Astrocyte (in vitro differentiated cells and primary cell): ENCODE results near the gene NFIA. TPM values are rescaled to one million over a fixed set of nuclear protein-coding genes. Genes with fewer than 3 reads are reported as not detected.

ENCODE experiments used
- DNase-seq: peaks from one replicate; pipeline ENCODE4 v3.0.0-alpha.2; 2010; ENCODE audit warnings: low read depth
- FAIRE-seq: peaks from 2 replicates; lab custom pipeline; 2011; peaks lifted over from hg19 to GRCh38; lab: Jason Lieb, UNC
- H2AFZ ChIP-seq: 2 replicates; pipeline ENCODE4 v1.6.0; 2012; ENCODE audit warnings: low read depth, low read length, inconsistent platforms
- H3K27ac ChIP-seq: 2 replicates; pipeline ENCODE4 v1.5.1; 2011; ENCODE audit warnings: low read depth, low read length, inconsistent platforms
- H3K27me3 ChIP-seq: 2 replicates; pipeline ENCODE4 v1.6.0; 2011; ENCODE audit warnings: low read length, inconsistent platforms; ENCODE audit not compliant: insufficient read depth
- H3K36me3 ChIP-seq: 2 replicates; pipeline ENCODE4 v1.5.1; 2011; ENCODE audit warnings: low read length, inconsistent platforms; ENCODE audit not compliant: insufficient read depth
- H3K4me1 ChIP-seq: 2 replicates; pipeline ENCODE4 v1.5.1; 2011; ENCODE audit warnings: low read length, inconsistent platforms; ENCODE audit not compliant: insufficient read depth
- H3K4me2 ChIP-seq: 2 replicates; pipeline ENCODE4 v1.6.0; 2012; ENCODE audit warnings: low read length, inconsistent platforms
- H3K4me3 ChIP-seq: 2 replicates; pipeline ENCODE4 v1.5.1; 2011; ENCODE audit warnings: low read depth, mild to moderate bottlenecking, low read length, inconsistent platforms; ENCODE audit not compliant: insufficient read depth
- H3K79me2 ChIP-seq: 2 replicates; pipeline ENCODE4 v1.6.0; 2012; ENCODE audit warnings: mild to moderate bottlenecking, low read length, inconsistent platforms; ENCODE audit not compliant: insufficient read depth
- H3K9ac ChIP-seq: 2 replicates; pipeline ENCODE4 v1.6.0; 2012; ENCODE audit warnings: mild to moderate bottlenecking, low read length, inconsistent platforms
- H3K9me3 ChIP-seq: 2 replicates; pipeline ENCODE4 v1.5.1; 2012; ENCODE audit warnings: low read depth, mild to moderate bottlenecking, low read length, inconsistent platforms; ENCODE audit not compliant: insufficient read depth
- H4K20me1 ChIP-seq: 2 replicates; pipeline ENCODE4 v1.6.0; 2012; ENCODE audit warnings: low read length, inconsistent platforms; ENCODE audit not compliant: insufficient read depth
- H3K27ac Mint-ChIP-seq: one replicate; pipeline ENCODE4 v1.8.0; 2021; ENCODE audit warnings: mild to moderate bottlenecking, mixed read lengths; ENCODE audit not compliant: unreplicated experiment
- H3K27me3 Mint-ChIP-seq: one replicate; pipeline ENCODE4 v1.8.0; 2021; ENCODE audit warnings: low read depth, mixed read lengths; ENCODE audit not compliant: unreplicated experiment
- H3K36me3 Mint-ChIP-seq: one replicate; pipeline ENCODE4 v1.8.0; 2021; ENCODE audit warnings: low read depth, mixed read lengths; ENCODE audit not compliant: unreplicated experiment
- H3K4me1 Mint-ChIP-seq: one replicate; pipeline ENCODE4 v1.8.0; 2021; ENCODE audit warnings: low read depth, mixed read lengths; ENCODE audit not compliant: unreplicated experiment
- H3K4me3 Mint-ChIP-seq: one replicate; pipeline ENCODE4 v1.8.0; 2021; ENCODE audit warnings: mild to moderate bottlenecking, moderate library complexity, mixed read lengths; ENCODE audit not compliant: unreplicated experiment
- H3K9me3 Mint-ChIP-seq: one replicate; pipeline ENCODE4 v1.8.0; 2021; ENCODE audit warnings: mild to moderate bottlenecking, mixed read lengths; ENCODE audit not compliant: unreplicated experiment
- CTCF ChIP-seq: IDR thresholded peaks from 2 replicates; pipeline ENCODE4 v1.5.1; 2011; ENCODE audit warnings: low read depth, mild to moderate bottlenecking, inconsistent platforms, low read length, moderate library complexity; ENCODE audit not compliant: insufficient read depth
- EZH2 ChIP-seq: IDR thresholded peaks from 2 replicates; pipeline ENCODE4 v1.6.1; 2012; ENCODE audit warnings: mild to moderate bottlenecking, low read length, inconsistent platforms; ENCODE audit not compliant: insufficient read depth
- total RNA-seq: library from RNA; stranded (reverse); gene quantifications from 2 replicates; pipeline ENCODE4 v1.2.1, GENCODE V29; 2021

Gene NFIA
- total RNA-seq, 1 donor from 2014 or later = 4.6 TPM

- Histone ChIP-seq H3K36me3 (no peaks in the 10 kb centered on the region), H3K4me3 (no peak overlapping the region), H3K4me1 (no peaks in the 10 kb centered on the region), H3K27me3 (no peaks in the 10 kb centered on the region), H3K9ac (no peak overlapping the region), H3K4me2 (no peak overlapping the region), H3K79me2 (no peaks in the 10 kb centered on the region), H2AFZ (no peak overlapping the region), H4K20me1 (no peaks in the 10 kb centered on the region), H3K27ac (no peak overlapping the region), H3K9me3 (no peaks in the 10 kb centered on the region)
- H3K36me3 Mint-ChIP-seq = peaks cover 1% of the 10 kb centered on the region
- TF ChIP-seq EZH2 (no peak), CTCF (no peak)
- no peak overlapping the region for H3K4me3 Mint-ChIP-seq
- DNase-seq = no peak
- H3K27me3 Mint-ChIP-seq = peaks cover 9% of the 10 kb centered on the region
- H3K9me3 Mint-ChIP-seq = no peaks in the 10 kb centered on the region
- no peak overlapping the region for H3K27ac Mint-ChIP-seq
- peaks cover 14% of the 10 kb centered on the region for H3K4me1 Mint-ChIP-seq
- FAIRE-seq = no peak
Measured at GRCh38 chr1:61372944-61373343, 290.6 kb downstream of the NFIA start.

GRCh38 chr1:61374156-61374555 lies 291.8 kb downstream of the NFIA start:
- Histone ChIP-seq H3K4me3 (no peak overlapping the region), H3K9ac (no peak overlapping the region), H4K20me1 (no peaks in the 10 kb centered on the region), H3K4me2 (no peak overlapping the region), H3K27ac (no peak overlapping the region), H3K79me2 (no peaks in the 10 kb centered on the region), H3K36me3 (no peaks in the 10 kb centered on the region), H2AFZ (no peak overlapping the region), H3K27me3 (no peaks in the 10 kb centered on the region), H3K4me1 (no peaks in the 10 kb centered on the region), H3K9me3 (no peaks in the 10 kb centered on the region)
- no peak overlapping the region for H3K27ac Mint-ChIP-seq
- peaks cover 14% of the 10 kb centered on the region for H3K4me1 Mint-ChIP-seq
- no peak overlapping the region for H3K4me3 Mint-ChIP-seq
- FAIRE-seq (no peak), DNase-seq (no peak)
- no peaks in the 10 kb centered on the region for H3K9me3 Mint-ChIP-seq
- H3K27me3 Mint-ChIP-seq = peaks cover 9% of the 10 kb centered on the region
- TF ChIP-seq CTCF (no peak), EZH2 (no peak)
- peaks cover 1% of the 10 kb centered on the region for H3K36me3 Mint-ChIP-seq

GRCh38 chr1:61375082-61375880 lies 292.9 kb downstream of the NFIA start:
- Histone ChIP-seq H2AFZ (no peak overlapping the region), H3K9me3 (no peaks in the 10 kb centered on the region), H3K79me2 (no peaks in the 10 kb centered on the region), H3K4me3 (no peak overlapping the region), H3K36me3 (no peaks in the 10 kb centered on the region), H4K20me1 (no peaks in the 10 kb centered on the region), H3K27ac (no peak overlapping the region), H3K4me1 (no peaks in the 10 kb centered on the region), H3K27me3 (no peaks in the 10 kb centered on the region), H3K4me2 (no peak overlapping the region), H3K9ac (no peak overlapping the region)
- DNase-seq (no peak), FAIRE-seq (no peak)
- Mint-ChIP-seq H3K27me3 (peaks cover 9% of the 10 kb centered on the region), H3K4me1 (peaks cover 8% of the 10 kb centered on the region), H3K27ac (no peak overlapping the region), H3K9me3 (no peaks in the 10 kb centered on the region), H3K36me3 (peaks cover 1% of the 10 kb centered on the region), H3K4me3 (no peak overlapping the region)
- TF ChIP-seq EZH2 = no peak
- no peak for TF ChIP-seq CTCF
